Lung microvascular endothelial cell (primary cell): ENCODE results near the gene TUBA4A. TPM values are rescaled to one million over a fixed set of nuclear protein-coding genes. Genes with fewer than 3 reads are reported as not detected.
"Not testable (repeated sequence)": the region's sequence is repeated elsewhere in the genome, so short reads cannot be mapped to it uniquely, and the experiment has no call there.

Source experiments
- DNase-seq, 2 donors: peaks; one replicate each; pipeline versions ENCODE4 v3.0.0 to v3.0.0-alpha.2; 2010; ENCODE audit warnings: low read depth in 2 of 2
- total RNA-seq: library from RNA; depleted of rRNA; stranded (reverse); fragments of >200 nt; gene quantifications from 2 replicates; pipeline ENCODE4 v1.2.1, GENCODE V29; 2014

The TUBA4A gene
- total RNA-seq, 1 donor from 2014 or later = 9.5 TPM

GRCh38 chr2:219213026-219213415 is 40.7 kb downstream of the TUBA4A start:
- no peak for DNase-seq

- DNase-seq = no peak
Measured at GRCh38 chr2:219210886-219211362, 42.8 kb downstream of the TUBA4A start.

GRCh38 chr2:219210196-219210885 is 43.4 kb downstream of the TUBA4A start:
- no peak for DNase-seq

GRCh38 chr2:219209236-219210195 is 44.2 kb downstream of the TUBA4A start:
- no peak for DNase-seq

- DNase-seq = peak; percentile 40 to 47
Measured at GRCh38 chr2:219207884-219208740, 45.6 kb downstream of the TUBA4A start.

GRCh38 chr2:219207134-219207883 is 46.4 kb downstream of the TUBA4A start:
- peak in 1 of 2 donors; percentile 17 for DNase-seq

GRCh38 chr2:219206328-219207133 is 47.2 kb downstream of the TUBA4A start, which contains the start of gene ZFAND2B:
Gene ZFAND2B, plus strand, starts transcription at chr2:219206782. Its CDS starts 206 bp downstream, at chr2:219206988.
- DNase-seq = peak; percentile 92 to 94

GRCh38 chr2:219205981-219206327 is 47.8 kb downstream of the TUBA4A start:
- no peak for DNase-seq

- DNase-seq = no peak
Measured at GRCh38 chr2:219205165-219205538, 48.6 kb downstream of the TUBA4A start.

GRCh38 chr2:219204425-219205164 is 49.1 kb downstream of the TUBA4A start:
- no peak for DNase-seq

- DNase-seq = not testable (repeated sequence)
Measured at GRCh38 chr2:219201331-219201730, 52.4 kb downstream of the TUBA4A start.

GRCh38 chr2:219200502-219201326 is 53.0 kb downstream of the TUBA4A start:
- DNase-seq = not testable (repeated sequence)

Other genes starting within 250 kb of the TUBA4A start
- gene CFAP65, start 212.4 kb downstream of the TUBA4A start, total RNA-seq = not detected in 2 replicates
- not detected in 2 replicates for gene IHH, start 193.0 kb downstream of the TUBA4A start, total RNA-seq
- 12.6 and 13.1 TPM in 2 replicates for gene NHEJ1, start 93.1 kb downstream of the TUBA4A start, total RNA-seq
- gene SLC23A3, start 83.9 kb downstream of the TUBA4A start, total RNA-seq = 0.44 and 2.0 TPM in 2 replicates
- gene CNPPD1, start 77.0 kb downstream of the TUBA4A start, total RNA-seq = 15.5 and 26.4 TPM in 2 replicates
- gene RETREG2, start 75.6 kb downstream of the TUBA4A start, total RNA-seq = 41.2 and 57.7 TPM in 2 replicates
- 15.9 and 25.2 TPM in 2 replicates for gene ZFAND2B, start 47.1 kb downstream of the TUBA4A start, total RNA-seq
- gene ABCB6, start 35.0 kb downstream of the TUBA4A start, total RNA-seq = 19.4 and 39.1 TPM in 2 replicates
- 29.4 and 43.3 TPM in 2 replicates for gene ATG9A, start 24.3 kb downstream of the TUBA4A start, total RNA-seq
- 12.4 and 21.2 TPM in 2 replicates for gene ANKZF1, start 24.1 kb downstream of the TUBA4A start, total RNA-seq
- 2.8 and 4.4 TPM in 2 replicates for gene GLB1L, start 8.5 kb downstream of the TUBA4A start, total RNA-seq
- gene STK16, start 8.4 kb downstream of the TUBA4A start, total RNA-seq = 11.3 and 13.9 TPM in 2 replicates
- gene TUBA4B, start 675 bp downstream of the TUBA4A start, total RNA-seq = not detected in 2 replicates
- 15.0 and 28.0 TPM in 2 replicates for gene DNAJB2, start 25.4 kb upstream of the TUBA4A start, total RNA-seq
- gene PTPRN, start 55.5 kb upstream of the TUBA4A start, total RNA-seq = not detected in 2 replicates
- not detected in 2 replicates for gene RESP18, start 78.8 kb upstream of the TUBA4A start, total RNA-seq
- 38.4 and 52.2 TPM in 2 replicates for gene DNPEP, start 134.0 kb upstream of the TUBA4A start, total RNA-seq
- gene DES, start 164.5 kb upstream of the TUBA4A start, total RNA-seq = 0.20 TPM in 1 of 2 replicates, not detected in the other
- gene SPEG, start 180.9 kb upstream of the TUBA4A start, total RNA-seq = under 0.01 TPM in 2 replicates
- 21.1 and 22.2 TPM in 2 replicates for gene GMPPA, start 245.0 kb upstream of the TUBA4A start, total RNA-seq